ENCODE data around the gene BPHL. TPM values are rescaled to one million over a fixed set of nuclear protein-coding genes. Genes with fewer than 3 reads are reported as not detected.
A peak's percentile ranks its signal among the peaks of the same experiment; 100 is the strongest.
"Not testable (repeated sequence)": the region's sequence is repeated elsewhere in the genome, so short reads cannot be mapped to it uniquely, and the experiment has no call there.

The BPHL gene
- total and polyA plus RNA-seq, 4 donors: 21.4 to 53.1 (median 45.7) TPM

GRCh38 chr6:3144571-3144970, 26.1 kb downstream of the BPHL start:
- Histone ChIP-seq H3K4me3 (ENCODE audit: low read depth, low read length) (no peak overlapping the region), H3K4me1 (ENCODE audit: control insufficient read depth, insufficient read depth, low read length) (peaks cover 5% of the 10 kb centered on the region), H3K9me3 (ENCODE audit: control insufficient read depth, insufficient read depth, low read length) (no peaks in the 10 kb centered on the region), H3K27me3 (ENCODE audit: control insufficient read depth, insufficient read depth, low read length) (no peaks in the 10 kb centered on the region), H3K27ac (ENCODE audit: low read depth, low read length) (no peak overlapping the region), H3K36me3 (ENCODE audit: control insufficient read depth, insufficient read depth, low read length) (peaks cover 66% of the 10 kb centered on the region)
- no peak for DNase-seq (ENCODE audit: low read depth in 4 of 6, low spot score in 6 of 6)
- 73% methylated on average over 7 of the region's 8 CpGs for WGBS (ENCODE audit: insufficient coverage)

GRCh38 chr6:3147914-3148757, 29.6 kb downstream of the BPHL start:
- Histone ChIP-seq H3K4me3 (ENCODE audit: low read depth, low read length) (no peak overlapping the region), H3K36me3 (ENCODE audit: control insufficient read depth, insufficient read depth, low read length) (peaks cover 59% of the 10 kb centered on the region), H3K27ac (ENCODE audit: low read depth, low read length) (no peak overlapping the region), H3K4me1 (ENCODE audit: control insufficient read depth, insufficient read depth, low read length) (peaks cover 17% of the 10 kb centered on the region), H3K27me3 (ENCODE audit: control insufficient read depth, insufficient read depth, low read length) (no peaks in the 10 kb centered on the region), H3K9me3 (ENCODE audit: control insufficient read depth, insufficient read depth, low read length) (no peaks in the 10 kb centered on the region)
- peak in 1 of 6 donors; percentile 66 for DNase-seq (ENCODE audit: low read depth in 4 of 6, low spot score in 6 of 6)
- WGBS (ENCODE audit: insufficient coverage): 81% methylated on average over 4 of the region's 6 CpGs

GRCh38 chr6:3151691-3152090, 33.2 kb downstream of the BPHL start:
- Histone ChIP-seq H3K4me3 (ENCODE audit: low read depth, low read length) (no peak overlapping the region), H3K27me3 (ENCODE audit: control insufficient read depth, insufficient read depth, low read length) (no peaks in the 10 kb centered on the region), H3K36me3 (ENCODE audit: control insufficient read depth, insufficient read depth, low read length) (peaks cover 49% of the 10 kb centered on the region), H3K9me3 (ENCODE audit: control insufficient read depth, insufficient read depth, low read length) (no peaks in the 10 kb centered on the region), H3K27ac (ENCODE audit: low read depth, low read length) (no peak overlapping the region), H3K4me1 (ENCODE audit: control insufficient read depth, insufficient read depth, low read length) (peaks cover 27% of the 10 kb centered on the region)
- peak in 2 of 6 donors; percentile 65 to 76 for DNase-seq (ENCODE audit: low read depth in 4 of 6, low spot score in 6 of 6)
- WGBS (ENCODE audit: insufficient coverage): 32% methylated on average over 2 of the region's 5 CpGs

DNA sequence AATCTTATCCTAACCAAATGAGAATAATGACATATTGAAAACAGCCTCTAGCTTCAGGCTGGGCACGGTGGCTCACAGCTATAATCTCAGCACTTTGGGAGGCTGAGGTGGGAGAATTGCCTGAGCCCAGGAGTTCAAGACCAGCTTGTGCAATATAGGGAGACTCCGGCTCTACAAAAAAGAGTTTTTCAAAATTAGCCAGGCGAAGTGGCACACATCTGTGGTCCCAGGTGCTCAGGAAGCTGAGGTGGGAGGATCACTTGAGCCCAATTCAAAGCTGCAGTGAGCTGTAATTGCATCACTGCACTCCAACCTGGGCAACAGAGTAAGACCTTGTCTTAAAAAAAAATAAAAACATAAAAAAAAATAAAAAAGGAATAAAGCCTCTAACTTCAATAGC, 34.2 kb downstream of the BPHL start:
- no peak overlapping the region for H3K4me3 ChIP-seq (ENCODE audit: low read depth, low read length)
- H3K36me3 ChIP-seq (ENCODE audit: control insufficient read depth, insufficient read depth, low read length): peaks cover 43% of the 10 kb centered on the region
- DNase-seq (ENCODE audit: low read depth in 4 of 6, low spot score in 6 of 6): no peak
- no peaks in the 10 kb centered on the region for H3K9me3 ChIP-seq (ENCODE audit: control insufficient read depth, insufficient read depth, low read length)
- H3K4me1 ChIP-seq (ENCODE audit: control insufficient read depth, insufficient read depth, low read length): peaks cover 27% of the 10 kb centered on the region
- 78% methylated on average over 1 of the region's 3 CpGs for WGBS (ENCODE audit: insufficient coverage)
- H3K27me3 ChIP-seq (ENCODE audit: control insufficient read depth, insufficient read depth, low read length): no peaks in the 10 kb centered on the region
- H3K27ac ChIP-seq (ENCODE audit: low read depth, low read length): no peak overlapping the region

DNA sequence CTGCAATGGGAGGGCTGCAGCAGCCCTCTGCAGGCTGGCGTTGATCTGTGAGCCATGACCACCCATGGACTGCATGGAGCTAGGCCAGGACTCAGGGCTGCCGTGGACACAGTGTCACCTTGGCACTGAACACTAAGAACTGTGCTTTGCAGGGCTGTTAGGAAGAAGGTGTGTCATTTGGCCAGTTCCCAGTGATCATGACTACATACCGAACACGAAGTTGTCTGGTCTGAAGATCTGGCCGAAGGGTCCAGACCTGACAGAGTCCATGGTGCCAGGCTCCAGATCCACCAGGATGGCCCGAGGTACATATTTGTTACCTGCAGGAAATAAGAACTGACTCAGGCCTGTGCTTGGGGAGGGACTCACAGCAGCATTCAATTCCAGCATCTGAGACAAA, 36.9 kb downstream of the BPHL start:
- H3K27me3 ChIP-seq (ENCODE audit: control insufficient read depth, insufficient read depth, low read length); DNase-seq (ENCODE audit: low read depth in 4 of 6, low spot score in 6 of 6); H3K9me3 ChIP-seq (ENCODE audit: control insufficient read depth, insufficient read depth, low read length); H3K27ac ChIP-seq (ENCODE audit: low read depth, low read length): not testable (repeated sequence)
- peaks cover 25% of the 10 kb centered on the region for H3K36me3 ChIP-seq (ENCODE audit: control insufficient read depth, insufficient read depth, low read length)
- peaks cover 37% of the 10 kb centered on the region for H3K4me1 ChIP-seq (ENCODE audit: control insufficient read depth, insufficient read depth, low read length)
- 57% methylated on average over 4 of the region's 6 CpGs for WGBS (ENCODE audit: insufficient coverage)
- H3K4me3 ChIP-seq (ENCODE audit: low read depth, low read length): peak overlapping the region; percentile 16

DNA sequence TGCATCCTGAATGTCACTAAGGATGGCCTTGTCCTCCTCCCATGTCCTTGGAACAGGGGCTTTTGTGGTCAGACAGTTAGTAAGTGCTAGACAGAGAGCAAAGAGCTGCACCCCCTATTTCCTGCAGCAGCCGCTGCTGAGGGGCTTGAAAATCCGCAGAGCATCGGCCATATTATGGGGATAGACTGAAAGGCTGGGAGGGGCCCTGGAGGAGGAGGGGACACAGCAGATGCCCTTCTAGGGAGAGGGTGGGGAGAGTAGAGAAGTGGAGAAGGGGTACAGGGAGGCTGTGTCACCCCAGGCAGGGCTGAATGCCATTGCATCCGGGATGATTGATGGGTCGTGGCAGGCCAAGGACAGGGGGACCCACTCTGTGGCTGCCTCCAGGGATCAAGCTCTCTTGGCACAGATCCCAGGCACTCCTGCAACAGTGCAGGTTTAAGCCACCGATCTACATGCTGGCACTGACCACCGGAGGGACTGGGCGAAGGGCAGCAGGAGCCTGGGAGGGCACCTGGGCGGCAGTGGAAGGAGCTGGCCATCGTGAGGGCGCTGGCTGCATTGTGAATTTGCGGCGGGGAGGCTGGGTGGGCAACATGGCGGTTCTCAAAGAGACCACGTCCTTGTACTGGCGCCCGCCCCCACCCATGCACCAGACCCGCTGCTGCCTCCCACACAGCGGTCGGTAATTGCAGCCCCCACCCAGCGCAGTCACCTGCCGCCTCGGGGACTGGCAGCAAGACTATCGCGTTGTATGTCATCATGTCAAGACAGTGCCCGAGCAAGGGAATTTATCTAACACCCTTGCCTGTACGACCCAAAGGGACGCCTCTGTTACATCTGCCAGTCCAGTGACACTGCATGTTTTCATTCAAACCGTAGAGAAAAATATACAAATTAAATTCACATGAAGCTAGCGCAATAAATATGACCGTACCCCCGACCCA, 37.9 kb downstream of the BPHL start:
- WGBS (ENCODE audit: insufficient coverage): 3% methylated on average over 29 of the region's 32 CpGs
- DNase-seq (ENCODE audit: low read depth in 4 of 6, low spot score in 6 of 6): peak in 2 of 6 donors; percentile 77 to 89

GRCh38 chr6:3157131-3157933, 38.8 kb downstream of the BPHL start, which contains the start of gene TUBB2A:
TSS of gene TUBB2A (minus strand) at chr6:3157544. CDS start at chr6:3157463, 81 bp downstream.
- Histone ChIP-seq H3K9me3 (ENCODE audit: control insufficient read depth, insufficient read depth, low read length) (no peaks in the 10 kb centered on the region), H3K4me3 (ENCODE audit: low read depth, low read length) (peak within 1 kb of the TSS; percentile 88), H3K4me1 (ENCODE audit: control insufficient read depth, insufficient read depth, low read length) (peaks cover 30% of the 10 kb centered on the region), H3K36me3 (ENCODE audit: control insufficient read depth, insufficient read depth, low read length) (peaks cover 20% of the 10 kb centered on the region), H3K27me3 (ENCODE audit: control insufficient read depth, insufficient read depth, low read length) (no peaks in the 10 kb centered on the region), H3K27ac (ENCODE audit: low read depth, low read length) (peak within 1 kb of the TSS; percentile 75)
- WGBS (ENCODE audit: insufficient coverage): under 1% methylated on average over 95 of the region's 95 CpGs
- peak in 5 of 6 donors; percentile 72 to 96 (median 83) for DNase-seq (ENCODE audit: low read depth in 4 of 6, low spot score in 6 of 6)

More for the DNA sequence above, 37.9 kb downstream of the BPHL start:
- Histone ChIP-seq H3K4me3 (ENCODE audit: low read depth, low read length) (peak overlapping the region; percentile 88), H3K27ac (ENCODE audit: low read depth, low read length) (peak overlapping the region; percentile 75), H3K4me1 (ENCODE audit: control insufficient read depth, insufficient read depth, low read length) (peaks cover 34% of the 10 kb centered on the region), H3K36me3 (ENCODE audit: control insufficient read depth, insufficient read depth, low read length) (peaks cover 25% of the 10 kb centered on the region)
- H3K27me3 ChIP-seq (ENCODE audit: control insufficient read depth, insufficient read depth, low read length); H3K9me3 ChIP-seq (ENCODE audit: control insufficient read depth, insufficient read depth, low read length): not testable (repeated sequence)

DNA sequence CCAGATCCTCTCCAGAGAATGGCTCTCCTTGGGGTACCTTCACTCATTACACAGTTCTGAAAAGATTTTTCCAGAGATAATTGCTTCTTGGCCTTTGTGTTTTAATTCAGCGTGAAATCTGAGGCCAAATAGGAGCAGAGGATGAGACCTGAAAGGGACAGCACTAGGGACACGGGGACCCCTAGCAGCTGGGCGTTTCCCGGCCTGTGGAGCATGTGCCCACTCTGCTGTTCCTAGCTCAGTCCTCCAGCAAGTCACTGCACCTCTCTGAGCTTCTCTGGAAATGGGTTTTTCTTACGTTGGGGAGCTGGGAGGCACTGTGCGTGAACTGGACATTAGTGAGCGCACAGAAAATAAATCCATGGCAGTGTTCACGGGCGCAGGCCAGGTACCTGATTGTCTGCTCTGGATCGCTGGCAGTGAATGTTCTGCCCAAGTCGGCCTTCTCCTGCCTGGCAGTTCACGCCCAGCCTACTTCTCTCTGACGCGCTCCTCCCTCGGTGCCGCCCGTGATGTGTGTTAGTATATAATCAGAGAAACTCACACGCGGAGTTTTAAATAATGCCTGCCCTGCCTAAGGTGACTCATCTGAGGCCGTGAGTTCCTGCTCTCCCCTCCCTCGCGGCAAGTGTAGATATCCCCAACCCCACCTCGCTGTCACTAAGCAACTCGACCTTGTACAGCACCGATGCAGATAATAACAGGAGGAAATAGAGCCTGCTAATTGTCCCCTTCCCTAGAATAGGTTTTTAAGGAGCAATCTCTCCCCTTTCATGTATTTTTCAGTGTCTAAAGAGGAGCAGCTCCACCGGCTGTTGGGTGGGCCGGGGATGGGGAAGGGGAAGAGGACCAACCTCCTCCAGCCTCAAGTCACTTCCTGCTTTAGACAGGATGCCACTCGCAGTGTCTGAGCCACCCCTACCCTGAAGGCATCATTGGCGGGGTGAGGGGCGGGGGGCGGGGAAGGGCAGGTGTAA, 41.6 kb downstream of the BPHL start:
- peaks cover 6% of the 10 kb centered on the region for H3K36me3 ChIP-seq (ENCODE audit: control insufficient read depth, insufficient read depth, low read length)
- no peaks in the 10 kb centered on the region for H3K27me3 ChIP-seq (ENCODE audit: control insufficient read depth, insufficient read depth, low read length)
- no peak overlapping the region for H3K4me3 ChIP-seq (ENCODE audit: low read depth, low read length)
- DNase-seq (ENCODE audit: low read depth in 4 of 6, low spot score in 6 of 6): peak in 2 of 6 donors; percentile 16 to 40
- peaks cover 29% of the 10 kb centered on the region for H3K4me1 ChIP-seq (ENCODE audit: control insufficient read depth, insufficient read depth, low read length)
- 43% methylated on average over 12 of the region's 31 CpGs for WGBS (ENCODE audit: insufficient coverage)
- no peak overlapping the region for H3K27ac ChIP-seq (ENCODE audit: low read depth, low read length)
- no peaks in the 10 kb centered on the region for H3K9me3 ChIP-seq (ENCODE audit: control insufficient read depth, insufficient read depth, low read length)

All from spinal cord (tissue), 10 donors.